PC-9 (cell line): ENCODE measurements around the gene CWF19L2. TPM values are rescaled to one million over a fixed set of nuclear protein-coding genes. Genes with fewer than 3 reads are reported as not detected.
"Not testable (repeated sequence)": the region's sequence is repeated elsewhere in the genome, so short reads cannot be mapped to it uniquely, and the experiment has no call there.

Experiments
- BruUV-seq: library from RNA; stranded (reverse); fragments of 400-500 nt; replicated peaks from 2 replicates; lab custom pipeline; 2021; lab: Mats Ljungman, UMichigan
- CTCF ChIA-PET: fragments of 300-600 bp; sonication (Branson Sonifier 250); formaldehyde crosslinking; loops from one replicate; lab custom pipeline; 2022; ENCODE audit warnings: antibody characterized with exemption; lab: Charles Lee
- POLR2A ChIA-PET: fragments of 300-600 bp; sonication (Branson Sonifier 250); formaldehyde crosslinking; loops from one replicate; lab custom pipeline; 2022; ENCODE audit warnings: antibody characterized with exemption; ENCODE audit not compliant: unreplicated experiment; lab: Charles Lee
- DNase-seq, 2 experiments: peaks; one replicate each; pipeline versions ENCODE4 v3.0.0 to v3.0.0-alpha.2; 2015 to 2022; ENCODE audit warnings: mixed read lengths in 1 of 2
- H2AFZ ChIP-seq: fragments of 200-600 bp; sonication (generic); 2 replicates; pipeline ENCODE4 v1.8.1; 2017; ENCODE audit warnings: antibody characterized with exemption
- H3F3A ChIP-seq: fragments of 200-600 bp; sonication (generic); 2 replicates; pipeline ENCODE4 v1.8.1; 2017; ENCODE audit warnings: antibody characterized with exemption, mild to moderate bottlenecking, low read depth; ENCODE audit not compliant: insufficient read depth
- H3K27ac ChIP-seq: fragments of 200-600 bp; sonication (generic); 2 replicates; pipeline ENCODE4 v1.6.1; 2016; ENCODE audit warnings: mixed run types
- H3K27me3 ChIP-seq: fragments of 200-600 bp; sonication (generic); 2 replicates; pipeline ENCODE4 v1.6.1; 2016; ENCODE audit warnings: low read depth, mixed run types; ENCODE audit not compliant: insufficient read depth
- H3K36me3 ChIP-seq: fragments of 200-600 bp; sonication (generic); 2 replicates; pipeline ENCODE4 v1.6.1; 2016; ENCODE audit warnings: low read depth, mixed run types
- H3K4me1 ChIP-seq: fragments of 200-600 bp; sonication (generic); replicated peaks from 2 replicates; pipeline ENCODE4 v1.6.1; 2016; ENCODE audit warnings: mixed run types; ENCODE audit not compliant: insufficient read depth
- H3K4me2 ChIP-seq: fragments of 200-600 bp; sonication (generic); 2 replicates; pipeline ENCODE4 v1.6.1; 2017; ENCODE audit warnings: mixed run types
- H3K4me3 ChIP-seq: fragments of 200-600 bp; sonication (generic); 2 replicates; pipeline ENCODE4 v1.6.1; 2016; ENCODE audit warnings: mixed run types
- H3K79me2 ChIP-seq: fragments of 200-600 bp; sonication (generic); 2 replicates; pipeline ENCODE4 v1.6.1; 2017; ENCODE audit warnings: low read depth, mixed run types
- H3K9me2 ChIP-seq: fragments of 200-600 bp; sonication (generic); 2 replicates; pipeline ENCODE4 v1.8.1; 2017; ENCODE audit warnings: mild to moderate bottlenecking; ENCODE audit not compliant: insufficient read depth
- H3K9me3 ChIP-seq: fragments of 200-600 bp; sonication (generic); 2 replicates; pipeline ENCODE4 v1.8.1; 2016; ENCODE audit warnings: low read depth; ENCODE audit not compliant: insufficient read depth
- H4K20me1 ChIP-seq: fragments of 200-600 bp; sonication (generic); 2 replicates; pipeline ENCODE4 v1.8.1; 2017; ENCODE audit not compliant: insufficient read depth
- CTCF ChIP-seq: fragments of 200-600 bp; sonication (generic); conservative IDR thresholded peaks from 2 replicates; pipeline ENCODE4 v1.6.1; 2017; ENCODE audit warnings: mixed run types, antibody characterized with exemption, mild to moderate bottlenecking, moderate library complexity
- EZH2 ChIP-seq: fragments of 200-600 bp; sonication (generic); IDR thresholded peaks from 2 replicates; pipeline ENCODE4 v1.8.0; 2017; ENCODE audit warnings: antibody characterized with exemption, low read depth
- intact Hi-C: fragments of 100-400 bp; cut with micrococcal nuclease; formaldehyde crosslinking; loops from one replicate; pipeline ENCODE4 v1.10.0; 2022; ENCODE audit not compliant: unreplicated experiment
- total RNA-seq: library from RNA; stranded (reverse); gene quantifications from 2 replicates; pipeline ENCODE4 v1.2.3, GENCODE V29; 2021

CWF19L2 gene
- total RNA-seq, 1 experiment from 2014 or later = 12.1 TPM

GRCh38 chr11:107501713-107502112 is 44.1 kb upstream of the CWF19L2 start:
- H4K20me1 ChIP-seq = no peaks in the 10 kb centered on the region
- ChIA-PET CTCF (no interaction called here), POLR2A (no interaction called here)
- H3K4me2 ChIP-seq = no peak overlapping the region
- H3K27ac ChIP-seq = no peak overlapping the region
- DNase-seq = no peak
- no peaks in the 10 kb centered on the region for H3K27me3 ChIP-seq
- BruUV-seq = no TSS peak
- H3K9me3 ChIP-seq = 0 out of 2 replicates have a peak, but pooled peaks cover 8% of the 10 kb centered on the region
- H3K36me3 ChIP-seq = peaks cover 13% of the 10 kb centered on the region; the same call in 1 of the 2 replicates
- intact Hi-C loops = no loop called here
- H2AFZ ChIP-seq = no peak overlapping the region
- no peaks in the 10 kb centered on the region for H3K79me2 ChIP-seq
- no peaks in the 10 kb centered on the region for H3K9me2 ChIP-seq
- no peaks in the 10 kb centered on the region for H3K4me1 ChIP-seq
- TF ChIP-seq CTCF (no peak), EZH2 (no peak)
- no peaks in the 10 kb centered on the region for H3F3A ChIP-seq
- no peak overlapping the region for H3K4me3 ChIP-seq

GRCh38 chr11:107497371-107497770 is 39.7 kb upstream of the CWF19L2 start:
- H3K27me3 ChIP-seq, H3K4me3 ChIP-seq, CTCF ChIA-PET, H3K4me2 ChIP-seq, DNase-seq, H3K9me2 ChIP-seq, H3K79me2 ChIP-seq, H3K9me3 ChIP-seq, H4K20me1 ChIP-seq, H3K36me3 ChIP-seq, H3K27ac ChIP-seq, H2AFZ ChIP-seq, POLR2A ChIA-PET, intact Hi-C loops, BruUV-seq: not testable (repeated sequence)
- Histone ChIP-seq H3F3A (peaks cover 12% of the 10 kb centered on the region; the same call in 1 of the 2 replicates), H3K4me1 (peaks cover 17% of the 10 kb centered on the region)

GRCh38 chr11:107496011-107496410 is 38.4 kb upstream of the CWF19L2 start:
- H3K4me2 ChIP-seq = no peak overlapping the region
- TF ChIP-seq CTCF (no peak), EZH2 (no peak)
- H3K4me1 ChIP-seq = peaks cover 17% of the 10 kb centered on the region
- H3K36me3 ChIP-seq = no peaks in the 10 kb centered on the region
- H3F3A ChIP-seq = peaks cover 12% of the 10 kb centered on the region; the same call in 1 of the 2 replicates
- no TSS peak for BruUV-seq
- POLR2A ChIA-PET = no interaction called here
- H3K27ac ChIP-seq = no peak overlapping the region
- H3K9me3 ChIP-seq = no peaks in the 10 kb centered on the region
- H3K9me2 ChIP-seq = no peaks in the 10 kb centered on the region
- no peak overlapping the region for H2AFZ ChIP-seq
- no peak overlapping the region for H3K4me3 ChIP-seq
- DNase-seq = peak in 1 of 2 experiments; percentile 3
- no peaks in the 10 kb centered on the region for H3K27me3 ChIP-seq
- H4K20me1 ChIP-seq = no peaks in the 10 kb centered on the region
- CTCF ChIA-PET = no interaction called here
- H3K79me2 ChIP-seq = no peaks in the 10 kb centered on the region
- intact Hi-C loops = no loop called here

GRCh38 chr11:107494055-107494454 is 36.4 kb upstream of the CWF19L2 start:
- TF ChIP-seq CTCF = no peak
- no peak for TF ChIP-seq EZH2
- intact Hi-C loops = no loop called here
- no peak overlapping the region for H3K4me2 ChIP-seq
- no peak for DNase-seq
- no peak overlapping the region for H3K27ac ChIP-seq
- peaks cover 12% of the 10 kb centered on the region; the same call in 1 of the 2 replicates for H3F3A ChIP-seq
- no peak overlapping the region for H2AFZ ChIP-seq
- peaks cover 17% of the 10 kb centered on the region for H3K4me1 ChIP-seq
- POLR2A ChIA-PET = no interaction called here
- no peak overlapping the region for H3K4me3 ChIP-seq
- CTCF ChIA-PET = no interaction called here
- no TSS peak for BruUV-seq
- H3K36me3 ChIP-seq = no peaks in the 10 kb centered on the region
- H3K9me2 ChIP-seq = no peaks in the 10 kb centered on the region
- H3K79me2 ChIP-seq = no peaks in the 10 kb centered on the region
- no peaks in the 10 kb centered on the region for H3K9me3 ChIP-seq
- H4K20me1 ChIP-seq = no peaks in the 10 kb centered on the region
- no peaks in the 10 kb centered on the region for H3K27me3 ChIP-seq
